Activated T-cell treated with anti-CD3 and anti-CD28 coated beads for 24 hours (primary cell): ENCODE data around the gene TP53BP2.
"Not testable (repeated sequence)": the region's sequence is repeated elsewhere in the genome, so short reads cannot be mapped to it uniquely, and the experiment has no call there.

Source experiments
- DNase-seq: peaks from one replicate; pipeline ENCODE4 v3.0.0-alpha.2; 2020; ENCODE audit warnings: low read depth

Gene TP53BP2, protein sequence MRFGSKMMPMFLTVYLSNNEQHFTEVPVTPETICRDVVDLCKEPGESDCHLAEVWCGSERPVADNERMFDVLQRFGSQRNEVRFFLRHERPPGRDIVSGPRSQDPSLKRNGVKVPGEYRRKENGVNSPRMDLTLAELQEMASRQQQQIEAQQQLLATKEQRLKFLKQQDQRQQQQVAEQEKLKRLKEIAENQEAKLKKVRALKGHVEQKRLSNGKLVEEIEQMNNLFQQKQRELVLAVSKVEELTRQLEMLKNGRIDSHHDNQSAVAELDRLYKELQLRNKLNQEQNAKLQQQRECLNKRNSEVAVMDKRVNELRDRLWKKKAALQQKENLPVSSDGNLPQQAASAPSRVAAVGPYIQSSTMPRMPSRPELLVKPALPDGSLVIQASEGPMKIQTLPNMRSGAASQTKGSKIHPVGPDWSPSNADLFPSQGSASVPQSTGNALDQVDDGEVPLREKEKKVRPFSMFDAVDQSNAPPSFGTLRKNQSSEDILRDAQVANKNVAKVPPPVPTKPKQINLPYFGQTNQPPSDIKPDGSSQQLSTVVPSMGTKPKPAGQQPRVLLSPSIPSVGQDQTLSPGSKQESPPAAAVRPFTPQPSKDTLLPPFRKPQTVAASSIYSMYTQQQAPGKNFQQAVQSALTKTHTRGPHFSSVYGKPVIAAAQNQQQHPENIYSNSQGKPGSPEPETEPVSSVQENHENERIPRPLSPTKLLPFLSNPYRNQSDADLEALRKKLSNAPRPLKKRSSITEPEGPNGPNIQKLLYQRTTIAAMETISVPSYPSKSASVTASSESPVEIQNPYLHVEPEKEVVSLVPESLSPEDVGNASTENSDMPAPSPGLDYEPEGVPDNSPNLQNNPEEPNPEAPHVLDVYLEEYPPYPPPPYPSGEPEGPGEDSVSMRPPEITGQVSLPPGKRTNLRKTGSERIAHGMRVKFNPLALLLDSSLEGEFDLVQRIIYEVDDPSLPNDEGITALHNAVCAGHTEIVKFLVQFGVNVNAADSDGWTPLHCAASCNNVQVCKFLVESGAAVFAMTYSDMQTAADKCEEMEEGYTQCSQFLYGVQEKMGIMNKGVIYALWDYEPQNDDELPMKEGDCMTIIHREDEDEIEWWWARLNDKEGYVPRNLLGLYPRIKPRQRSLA

DNA sequence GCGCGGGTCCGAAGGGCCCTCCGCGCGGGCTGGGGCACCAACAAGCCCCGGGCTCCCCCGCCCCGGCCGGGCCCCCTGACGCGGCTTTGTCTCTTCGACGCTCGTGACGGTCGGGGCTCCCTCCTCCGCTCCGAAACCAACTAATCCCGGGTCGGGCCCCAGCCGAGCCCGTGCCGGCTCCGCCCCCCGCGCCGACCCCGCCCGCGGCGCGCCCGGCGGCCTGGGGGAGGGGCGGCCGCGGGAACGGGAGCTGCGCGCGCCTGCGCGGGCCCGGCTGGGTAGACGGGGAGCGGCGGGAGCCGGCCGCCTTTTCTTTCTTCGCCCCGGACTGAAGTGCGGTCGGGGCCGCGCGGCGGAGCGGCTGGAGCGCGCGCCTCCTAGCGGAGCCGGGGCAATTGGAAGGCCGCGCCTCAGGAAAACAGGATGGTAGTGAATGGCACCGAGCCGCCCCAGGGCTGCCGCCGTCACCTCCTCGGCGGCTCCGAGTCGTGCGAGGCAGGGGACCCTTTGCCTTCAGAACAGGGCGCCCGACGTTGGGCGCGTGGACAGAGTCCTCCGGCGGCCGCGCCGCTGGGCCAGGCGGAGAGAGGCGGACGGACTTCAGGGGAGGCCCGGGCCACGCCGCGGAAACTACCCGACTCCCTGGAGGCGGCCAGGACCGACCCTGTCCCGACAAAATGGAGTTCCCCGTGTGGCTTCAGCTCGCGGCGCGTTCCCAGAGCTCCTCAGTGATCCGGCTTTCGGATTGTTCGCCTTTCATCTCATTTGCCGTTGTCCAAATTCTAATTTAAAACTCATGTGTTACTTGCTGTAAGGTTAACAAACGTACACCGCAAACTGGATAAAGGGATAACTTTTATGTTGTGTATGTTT, at the start of gene TP53BP2:
Gene TP53BP2, minus strand, starts transcription at position 138 of the 873 bp plus-strand sequence. CDS start 267 bp downstream, outside the sequence.
- peak; percentile 83 for DNase-seq

DNA sequence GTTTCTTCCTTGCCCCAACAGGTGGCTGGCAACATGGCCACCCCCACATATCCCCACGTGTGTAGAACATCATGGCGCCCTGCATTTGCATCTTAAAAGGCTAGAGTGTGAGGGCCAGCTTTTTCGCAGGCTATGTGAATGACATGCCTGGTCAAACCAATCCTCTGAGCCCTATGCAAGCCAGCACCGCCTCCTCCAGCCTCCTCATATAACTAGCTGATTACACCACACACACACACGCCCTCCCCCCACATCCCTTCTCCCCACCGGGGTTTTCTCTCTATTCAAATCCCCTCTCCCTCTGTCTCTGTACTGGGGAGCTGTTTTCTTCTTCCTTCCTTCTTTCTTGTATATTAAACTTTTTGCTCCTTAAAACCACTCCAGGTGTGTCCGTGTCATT, 44.7 kb upstream of the TP53BP2 start:
- not testable (repeated sequence) for DNase-seq

DNA sequence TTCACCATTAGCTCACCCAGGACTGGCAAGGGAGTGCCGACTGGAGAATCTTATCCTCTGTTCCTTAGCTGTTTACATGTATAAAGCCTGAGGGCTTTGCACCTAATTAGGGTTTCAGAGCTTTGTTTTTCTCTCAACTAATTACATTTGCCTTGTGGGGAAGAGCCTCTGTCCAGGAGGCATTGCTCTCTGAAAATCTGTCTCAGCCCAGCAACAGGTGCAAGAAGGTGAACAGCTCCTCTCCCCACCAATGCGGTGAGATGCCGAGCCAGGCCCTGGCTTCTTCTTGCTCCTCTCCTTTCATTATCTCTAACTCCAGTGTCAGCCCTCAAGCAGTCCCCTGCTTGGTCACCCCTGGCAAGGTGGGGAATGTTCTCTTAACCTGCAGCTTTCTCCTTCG, 43.6 kb upstream of the TP53BP2 start:
- not testable (repeated sequence) for DNase-seq

DNA sequence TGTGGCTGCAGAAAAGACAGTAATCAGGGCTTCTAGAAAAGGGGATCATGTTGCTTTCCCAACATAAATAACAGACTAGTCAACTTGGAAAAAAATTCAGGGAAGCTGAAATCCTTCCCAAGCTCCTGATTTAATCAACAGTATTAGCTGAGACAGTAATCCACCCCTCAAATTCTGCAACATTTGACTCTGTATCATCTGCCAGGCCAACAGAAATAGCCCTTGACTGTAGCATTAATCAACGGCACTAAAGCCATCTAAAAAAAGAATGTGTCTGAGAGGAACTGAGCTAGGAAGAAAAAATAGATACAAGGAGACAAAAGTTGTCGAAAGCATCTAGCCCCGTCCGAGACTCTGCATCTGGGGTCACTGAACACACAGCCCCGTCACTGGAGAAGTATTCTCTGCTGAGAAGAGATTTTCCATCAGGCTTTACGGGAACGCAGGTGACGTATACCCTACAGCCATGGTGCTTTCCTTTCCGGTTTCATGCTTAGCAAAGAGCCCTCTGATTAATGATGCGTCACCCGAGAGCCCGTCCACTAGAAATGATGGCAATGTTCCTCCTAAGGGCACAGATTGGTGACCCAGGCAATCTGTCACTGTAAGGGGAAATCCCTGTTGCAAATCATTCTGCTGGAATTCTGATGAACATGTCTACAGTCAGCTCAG, 42.1 kb upstream of the TP53BP2 start:
- DNase-seq, result no peak

DNA sequence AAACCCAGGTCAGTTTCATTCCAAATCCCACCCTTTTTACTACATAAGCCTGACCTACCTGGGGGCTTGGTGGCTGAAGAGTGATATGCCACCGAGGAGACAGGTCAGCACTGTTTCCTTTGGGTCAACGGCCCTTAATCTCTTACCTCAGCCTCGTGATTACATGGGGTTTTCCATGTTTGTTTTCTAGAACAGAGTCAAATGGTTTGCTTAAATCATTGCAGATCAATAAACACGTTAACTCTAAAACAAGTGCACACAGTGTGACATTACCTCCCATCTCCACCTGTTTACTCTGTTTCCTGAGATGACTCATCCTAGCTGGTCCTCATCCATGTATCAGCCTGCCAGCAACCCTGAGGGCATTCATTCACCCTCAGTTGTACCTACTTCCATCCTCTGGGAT, 40.8 kb upstream of the TP53BP2 start:
- no peak for DNase-seq

DNA sequence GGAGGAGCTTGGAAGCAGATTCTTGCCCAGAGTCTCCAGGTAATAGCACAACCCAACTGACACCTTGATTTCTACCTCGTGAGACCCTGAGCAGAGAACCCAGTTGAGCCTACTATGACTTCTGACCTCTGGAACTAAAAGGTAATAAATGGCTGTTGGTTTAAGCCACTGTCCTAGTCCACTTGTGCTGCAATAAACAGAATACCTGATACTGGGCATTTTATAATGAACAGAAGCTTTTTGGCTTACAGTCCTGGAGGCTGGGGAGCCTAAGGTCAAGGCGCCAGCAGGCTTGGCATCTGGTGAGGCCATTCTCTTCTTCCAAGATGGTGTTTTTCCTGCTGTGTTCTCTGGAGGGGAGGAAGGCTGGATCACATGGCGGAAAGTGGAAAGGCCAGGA, 39.9 kb upstream of the TP53BP2 start:
- no peak for DNase-seq

DNA sequence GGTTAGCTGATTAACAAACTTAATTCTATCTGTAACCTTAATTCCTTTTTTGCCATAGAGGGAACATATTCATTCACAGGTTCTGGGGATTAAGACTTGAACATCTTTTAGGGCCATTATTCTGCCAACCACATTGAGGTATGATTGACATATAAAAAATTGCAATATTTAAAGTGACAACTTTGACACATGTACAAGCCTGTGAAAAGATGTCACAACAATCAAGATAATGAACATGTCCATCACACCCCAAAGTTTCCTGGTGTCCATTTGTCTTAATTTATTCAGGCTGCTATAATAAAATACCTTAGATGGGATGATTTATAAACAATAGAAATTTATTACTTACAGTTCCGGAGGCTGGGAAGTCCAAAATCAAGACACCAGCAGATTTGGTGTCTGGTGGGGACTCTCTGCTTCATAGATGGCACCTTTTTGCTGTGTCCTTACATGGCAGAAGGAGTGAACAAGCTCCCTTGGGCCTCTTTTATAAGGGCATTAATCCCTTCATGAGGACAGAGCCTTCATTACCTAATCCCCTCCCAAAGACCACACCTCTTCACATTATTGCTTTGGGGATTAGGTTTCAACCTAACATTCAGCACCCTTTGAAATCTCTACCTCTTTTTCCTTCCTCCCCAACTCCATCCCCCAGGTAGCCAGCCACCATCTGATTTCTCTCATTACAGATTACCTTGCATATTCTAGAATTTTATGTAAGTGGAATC, 33.0 kb upstream of the TP53BP2 start:
- no peak for DNase-seq

DNA sequence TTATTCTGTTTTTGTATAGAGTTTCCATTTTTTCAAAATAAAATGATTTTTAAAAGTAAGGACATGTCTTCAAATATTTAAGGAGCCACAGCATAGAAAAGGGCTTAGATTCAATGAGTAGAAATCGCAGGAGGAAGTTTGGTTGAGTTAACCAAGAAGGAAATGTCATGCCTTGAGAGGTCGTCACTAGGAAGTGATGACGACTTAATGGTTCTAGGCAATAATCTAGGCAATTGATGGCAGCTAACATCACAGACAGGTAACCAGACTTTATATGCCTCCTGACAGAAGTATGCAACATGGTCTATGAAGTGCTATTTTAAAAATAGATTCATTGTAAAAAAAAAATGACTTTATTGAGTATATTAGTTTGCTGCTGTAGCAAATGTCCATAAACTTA, 32.1 kb upstream of the TP53BP2 start:
- DNase-seq, result no peak

DNA sequence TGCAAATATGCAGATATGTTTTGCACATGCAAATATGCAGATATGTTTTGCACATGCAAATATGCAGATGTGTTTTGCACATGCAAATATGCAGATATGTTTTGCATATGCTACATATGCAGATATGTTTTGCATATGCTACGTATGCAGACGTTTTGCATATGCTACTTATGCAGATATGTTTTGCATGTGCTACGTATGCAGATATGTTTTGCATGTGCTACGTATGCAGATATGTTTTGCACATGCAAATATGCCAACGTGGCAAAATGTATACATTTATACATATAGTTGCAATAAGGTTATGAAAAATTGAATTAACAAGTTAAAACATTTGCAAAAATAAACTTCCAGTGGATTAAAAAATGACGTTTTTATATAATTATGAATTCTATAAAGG, 30.8 kb upstream of the TP53BP2 start:
- no peak for DNase-seq

DNA sequence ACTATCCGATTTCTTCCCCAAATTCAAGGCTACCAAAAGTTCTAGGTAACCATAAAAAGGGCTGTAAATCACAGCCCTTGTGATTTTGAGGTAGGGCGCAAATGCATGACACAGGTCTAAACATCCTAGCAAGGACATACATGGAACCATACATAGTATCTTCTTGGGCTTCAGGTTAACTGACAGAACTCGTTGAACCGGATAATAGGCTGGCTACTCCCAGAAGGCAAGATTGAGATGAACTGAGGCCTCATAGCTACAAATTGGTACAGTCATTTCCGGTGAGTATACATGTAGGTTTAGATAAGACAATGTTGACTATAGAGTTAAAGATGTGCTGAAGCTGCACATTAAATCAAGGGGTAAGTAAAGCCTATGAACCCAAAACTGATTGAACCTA, 27.3 kb upstream of the TP53BP2 start:
- DNase-seq, result no peak

DNA sequence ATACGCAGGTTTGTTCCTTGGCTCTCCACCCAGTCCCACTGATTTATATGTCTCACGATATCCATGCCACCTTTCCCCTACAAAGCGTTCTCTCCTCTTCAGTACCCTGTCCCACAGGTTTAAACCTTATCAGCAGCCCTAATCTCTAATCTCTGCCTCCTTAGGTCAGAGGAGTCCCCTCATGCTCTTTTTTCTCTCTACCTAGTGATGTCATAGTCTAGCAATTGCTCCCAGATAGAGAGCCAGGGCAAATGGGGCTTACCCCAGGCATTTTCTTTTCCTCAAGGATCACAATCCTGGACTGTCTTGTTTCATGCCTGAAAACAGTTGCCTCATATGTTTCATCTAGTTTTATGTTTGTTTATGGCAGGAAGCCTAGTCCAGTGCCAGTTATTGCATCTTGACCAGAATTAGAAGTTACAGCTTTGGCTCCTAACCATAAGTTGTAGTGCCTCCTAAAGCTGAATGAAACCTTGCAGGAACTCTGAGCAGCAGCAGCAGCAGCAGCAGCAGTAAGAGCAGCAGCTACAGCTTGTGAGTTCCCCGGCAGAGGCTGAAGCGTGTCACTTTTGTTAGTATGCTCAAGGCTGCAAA, 26.7 kb upstream of the TP53BP2 start:
- DNase-seq, result no peak

DNA sequence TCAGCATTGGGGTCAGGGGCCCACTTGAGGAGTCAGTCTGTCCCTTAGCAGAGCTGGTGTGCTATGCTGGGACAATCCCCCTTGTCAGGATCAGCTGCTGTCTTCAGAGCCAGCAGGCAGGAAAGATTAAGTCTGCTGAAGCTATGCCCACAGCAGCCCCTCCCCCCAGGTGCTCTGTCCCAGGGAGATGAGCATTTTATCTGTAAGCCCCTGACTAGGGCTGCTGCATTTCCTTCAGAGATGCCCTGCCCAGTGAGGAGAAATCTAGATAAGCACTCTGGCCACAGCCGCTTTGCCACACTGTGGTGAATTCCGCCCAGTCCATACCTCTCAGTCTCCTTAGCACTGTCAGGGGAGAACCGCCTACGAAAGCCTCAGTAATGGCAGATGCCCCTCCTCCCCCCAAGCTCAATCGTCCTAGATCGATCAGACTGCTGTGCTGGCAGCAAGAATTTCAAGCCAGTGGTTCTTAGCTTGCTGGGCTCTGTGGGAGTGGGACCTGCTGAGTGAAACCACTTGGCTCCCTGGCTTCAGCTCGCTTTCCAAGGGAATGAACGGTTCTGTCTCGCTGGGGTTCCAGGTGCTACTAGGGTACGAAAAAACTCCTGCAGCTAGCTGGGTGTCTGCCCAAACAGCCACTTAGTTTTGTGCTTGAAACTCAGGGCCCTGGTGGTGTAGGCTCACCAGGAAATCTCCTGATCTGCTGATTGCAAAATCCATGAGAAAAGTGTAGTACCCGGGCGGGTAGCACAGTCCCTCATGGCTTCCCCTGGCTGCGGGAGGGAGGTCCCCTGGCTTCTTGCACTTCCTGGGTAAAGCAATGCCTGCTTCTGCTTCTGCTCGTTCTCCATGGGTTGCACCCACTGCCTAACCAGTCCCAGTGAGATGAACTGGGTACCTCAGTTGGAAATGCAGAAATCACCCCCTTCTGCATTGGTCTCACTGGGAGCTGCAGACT, 25.1 kb upstream of the TP53BP2 start:
- no peak for DNase-seq

DNA sequence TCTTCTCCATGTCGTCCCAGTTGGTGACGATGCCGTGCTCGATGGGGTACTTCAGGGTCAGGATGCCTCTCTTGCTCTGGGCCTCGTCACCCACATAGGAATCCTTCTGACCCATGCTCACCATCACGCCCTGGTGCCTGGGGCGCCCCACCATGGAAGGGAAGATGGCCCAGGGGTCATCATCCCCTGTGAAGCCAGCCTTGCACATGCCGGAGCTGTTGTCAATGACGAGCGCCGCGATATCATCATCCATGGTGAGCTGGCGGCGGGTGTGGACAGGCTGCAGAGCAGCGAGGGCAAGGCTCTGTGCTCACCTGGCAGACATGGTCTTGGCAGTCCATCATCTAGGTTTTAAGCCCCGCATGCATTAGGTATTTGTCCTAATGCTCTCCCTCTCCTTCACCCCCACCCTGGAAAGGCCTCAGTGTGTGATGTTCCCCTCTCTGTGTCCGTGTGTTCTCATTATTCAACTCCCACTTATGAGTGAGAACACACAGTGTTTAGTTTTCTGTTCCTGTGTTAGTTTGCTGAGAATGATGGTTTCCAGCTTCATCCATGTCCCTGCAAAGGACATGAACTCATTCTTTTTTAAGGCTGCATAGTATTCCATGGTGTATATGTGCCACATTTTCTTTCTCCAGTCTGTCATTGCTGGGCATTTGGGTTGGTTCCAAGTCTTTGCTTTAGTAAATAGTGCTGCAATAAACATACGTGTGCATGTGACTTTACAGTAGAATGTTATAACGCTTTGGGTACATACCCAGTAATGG, 19.0 kb upstream of the TP53BP2 start:
- DNase-seq, result not testable (repeated sequence)

DNA sequence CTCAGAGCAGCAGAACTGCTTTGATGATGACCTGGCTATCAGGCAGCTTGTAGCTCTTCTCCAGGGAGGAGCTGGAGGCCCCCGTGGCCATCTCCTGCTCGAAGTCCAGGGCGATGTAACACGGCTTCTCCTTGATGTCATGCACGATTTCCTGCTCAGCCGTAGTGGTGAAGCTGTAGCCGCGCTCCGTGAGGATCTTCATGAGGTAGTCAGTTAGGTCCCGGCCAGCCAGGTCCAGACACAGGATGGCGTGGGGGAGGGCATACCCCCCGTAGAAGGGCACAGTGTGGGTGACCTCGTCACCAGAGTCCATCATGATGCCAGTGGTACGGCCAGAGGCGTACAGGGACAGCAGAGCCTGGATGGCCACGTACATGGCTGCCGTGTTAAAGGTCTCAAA, 18.3 kb upstream of the TP53BP2 start:
- DNase-seq, result no peak

DNA sequence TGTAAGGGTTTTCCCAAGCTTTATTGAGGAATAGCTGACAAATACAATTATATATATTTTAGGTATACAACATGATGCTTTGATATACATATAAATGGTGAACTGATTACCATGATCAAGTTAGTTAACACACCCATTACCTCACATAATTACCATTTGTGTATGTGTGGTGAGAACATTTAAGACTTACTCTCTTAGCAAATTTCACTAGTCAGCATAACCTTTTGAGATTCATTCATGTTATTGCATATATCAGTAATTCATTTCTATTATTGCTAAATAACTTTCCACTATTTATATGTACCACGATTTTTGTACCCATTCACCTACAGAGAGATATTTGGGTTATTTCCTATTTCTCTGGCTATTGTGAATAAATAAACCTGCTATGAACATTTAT, 16.2 kb upstream of the TP53BP2 start:
- no peak for DNase-seq

DNA sequence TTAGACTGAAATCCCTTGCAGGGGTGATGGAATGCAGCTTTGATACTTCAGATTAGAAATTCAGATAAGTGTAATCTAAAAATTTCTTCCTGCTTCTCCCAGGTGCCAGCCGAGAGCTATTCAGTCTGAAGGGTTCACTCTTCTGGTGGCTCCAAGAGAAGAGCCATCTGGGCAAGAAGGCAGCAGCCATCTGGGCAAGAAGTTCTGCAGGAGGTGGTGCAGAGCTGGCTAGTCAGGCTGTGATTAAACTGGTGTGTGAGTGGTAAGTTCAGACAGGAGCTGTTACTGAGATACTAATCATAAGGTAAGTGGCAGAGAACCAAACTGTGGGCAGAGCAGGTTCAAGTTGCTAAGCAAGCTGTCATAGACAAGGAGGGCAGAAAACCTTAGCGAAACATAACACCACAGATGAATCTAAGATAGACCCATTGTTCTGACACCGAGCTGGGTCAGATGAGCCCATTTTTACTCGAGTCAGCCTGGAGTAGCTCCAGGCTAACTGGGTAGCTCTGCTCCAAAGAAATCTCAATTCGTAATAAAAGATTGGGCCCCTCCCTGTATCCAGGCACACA, 14.4 kb upstream of the TP53BP2 start:
- no peak for DNase-seq

DNA sequence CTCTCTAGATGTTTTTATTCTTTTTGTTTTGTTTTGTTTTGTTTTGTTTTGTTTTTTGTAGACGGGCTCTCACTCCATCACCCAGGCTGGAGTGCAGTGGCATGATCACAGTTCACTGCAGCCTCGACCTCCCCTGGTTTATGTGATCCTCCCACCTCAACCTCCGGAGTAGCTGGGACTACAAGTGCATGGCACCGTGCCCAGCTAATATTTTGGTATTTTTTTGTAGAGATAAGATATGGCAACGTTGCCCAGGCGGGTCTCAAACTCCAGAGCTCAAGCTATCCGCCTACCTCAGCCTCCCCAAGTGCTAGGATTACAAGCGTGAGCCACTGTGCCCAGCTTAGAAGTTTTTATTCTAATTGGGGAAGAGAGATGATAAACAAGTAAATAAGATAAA, 13.3 kb upstream of the TP53BP2 start:
- DNase-seq, result no peak

DNA sequence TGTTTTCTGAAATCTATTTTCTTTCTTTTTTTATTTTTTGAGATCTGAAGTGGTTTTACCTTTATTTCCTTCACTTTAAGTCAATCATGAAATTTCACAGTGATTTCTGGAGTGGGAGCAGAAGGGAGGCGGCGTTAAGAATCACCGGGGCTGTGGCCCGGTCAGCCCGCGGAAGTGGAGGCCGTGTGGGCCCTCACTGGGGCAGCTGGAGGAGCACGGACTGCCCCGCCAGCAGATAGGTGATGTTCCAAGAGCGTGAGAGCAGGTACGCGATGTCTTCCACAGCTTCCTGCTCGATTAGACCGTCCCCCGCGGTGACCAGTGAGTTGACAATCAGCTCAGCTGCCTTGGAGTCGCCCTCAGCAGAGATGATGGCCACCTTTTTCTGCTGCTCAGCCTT, 10.6 kb upstream of the TP53BP2 start:
- DNase-seq, result no peak
